Neural cell (in vitro differentiated cells): ENCODE results near the gene DSG4. TPM values are rescaled to one million over a fixed set of nuclear protein-coding genes. Genes with fewer than 3 reads are reported as not detected.
"Not testable (repeated sequence)": the region's sequence is repeated elsewhere in the genome, so short reads cannot be mapped to it uniquely, and the experiment has no call there.

ENCODE experiments used
- H2AFZ ChIP-seq: fragments of 200-600, 300-800 bp; sonication (generic), shearing (Covaris generic); 2 replicates; pipeline ENCODE4 v1.6.0; 2014; ENCODE audit warnings: low read depth, mild to moderate bottlenecking, antibody characterized with exemption, low read length, moderate library complexity
- H3F3A ChIP-seq: fragments of 200-600 bp; shearing (Covaris generic); 2 replicates; pipeline ENCODE4 v1.6.1; 2016; ENCODE audit warnings: mild to moderate bottlenecking, moderate library complexity, mixed read lengths, antibody characterized with exemption, low read length; ENCODE audit not compliant: insufficient read depth, poor library complexity, severe bottlenecking
- H3K27ac ChIP-seq: fragments of 200-600, 300-800 bp; sonication (generic), shearing (Covaris generic); 2 replicates; pipeline ENCODE4 v1.5.1; 2014; ENCODE audit warnings: mild to moderate bottlenecking, low read length, moderate library complexity
- H3K27me3 ChIP-seq: fragments of 300-800, 200-600 bp; sonication (generic), shearing (Covaris generic); 2 replicates; pipeline ENCODE4 v1.6.0; 2014; ENCODE audit warnings: mild to moderate bottlenecking, low read depth, low read length, moderate library complexity; ENCODE audit not compliant: insufficient read depth
- H3K36me3 ChIP-seq: fragments of 300-800, 200-600 bp; sonication (generic), shearing (Covaris generic); 2 replicates; pipeline ENCODE4 v1.5.1; 2014; ENCODE audit warnings: mild to moderate bottlenecking, antibody characterized with exemption, low read length, moderate library complexity; ENCODE audit not compliant: insufficient read depth
- H3K4me2 ChIP-seq: fragments of 300-800, 200-600 bp; sonication (generic), shearing (Covaris generic); 2 replicates; pipeline ENCODE4 v1.6.0; 2014; ENCODE audit warnings: mild to moderate bottlenecking, low read length
- H3K4me3 ChIP-seq: fragments of 300-800, 200-600 bp; sonication (generic), shearing (Covaris generic); 2 replicates; pipeline ENCODE4 v1.5.1; 2014; ENCODE audit warnings: mild to moderate bottlenecking, low read length, moderate library complexity
- H3K79me2 ChIP-seq: fragments of 200-600 bp; shearing (Covaris generic); replicated peaks from 2 replicates; pipeline ENCODE4 v1.6.0; 2014; ENCODE audit warnings: mild to moderate bottlenecking, low read length, moderate library complexity; ENCODE audit not compliant: insufficient read depth
- H3K9ac ChIP-seq: fragments of 300-800, 200-600 bp; sonication (generic), shearing (Covaris generic); 2 replicates; pipeline ENCODE4 v1.6.1; 2016; ENCODE audit warnings: mild to moderate bottlenecking, low read length, mixed read lengths
- H3K9me2 ChIP-seq: fragments of 200-600 bp; shearing (Covaris generic); 2 replicates; pipeline ENCODE4 v1.6.1; 2016; ENCODE audit warnings: mild to moderate bottlenecking, low read length, mixed read lengths; ENCODE audit not compliant: insufficient read depth
- H3K9me3 ChIP-seq: fragments of 200-600, 300-800 bp; sonication (generic), shearing (Covaris generic); 2 replicates; pipeline ENCODE4 v1.6.1; 2016; ENCODE audit warnings: mild to moderate bottlenecking, mixed run types, low read length, moderate library complexity, mixed read lengths
- H4K20me1 ChIP-seq: fragments of 200-600 bp; shearing (Covaris generic); 2 replicates; pipeline ENCODE4 v1.6.1; 2016; ENCODE audit warnings: mild to moderate bottlenecking, mixed run types; ENCODE audit not compliant: insufficient read depth
- EP300 ChIP-seq: fragments of 450-650 bp; conservative IDR thresholded peaks from 2 replicates; pipeline ENCODE4 v1.6.1; 2014; ENCODE audit warnings: antibody characterized with exemption, mild to moderate bottlenecking, moderate library complexity; ENCODE audit not compliant: poor library complexity, severe bottlenecking
- EZH2 ChIP-seq: fragments of 200-600, 300-800 bp; shearing (Covaris generic), sonication (generic); IDR thresholded peaks from 2 replicates; pipeline ENCODE4 v1.6.1; 2014; ENCODE audit warnings: antibody characterized with exemption, low read length, borderline replicate concordance, mild to moderate bottlenecking; ENCODE audit not compliant: insufficient read depth, poor library complexity, severe bottlenecking
- MXI1 ChIP-seq: fragments of 450-650 bp; conservative IDR thresholded peaks from 2 replicates; pipeline ENCODE4 v1.6.1; 2014; ENCODE audit warnings: antibody characterized with exemption, mild to moderate bottlenecking; ENCODE audit not compliant: poor library complexity, severe bottlenecking
- POLR2AphosphoS5 ChIP-seq: IDR thresholded peaks from 2 replicates; pipeline ENCODE4 v1.6.1; 2012
- RAD21 ChIP-seq: fragments of 450-650 bp; conservative IDR thresholded peaks from 2 replicates; pipeline ENCODE4 v1.6.1; 2014; ENCODE audit warnings: antibody characterized with exemption, mild to moderate bottlenecking, moderate library complexity
- SMC3 ChIP-seq: fragments of 450-650 bp; conservative IDR thresholded peaks from 2 replicates; pipeline ENCODE4 v1.6.1; 2014; ENCODE audit warnings: antibody characterized with exemption, mild to moderate bottlenecking, moderate library complexity; ENCODE audit not compliant: poor library complexity
- TAF1 ChIP-seq: IDR thresholded peaks from 2 replicates; pipeline ENCODE4 v1.6.1; 2012; ENCODE audit warnings: low read depth
- polyA plus RNA-seq: library from polyadenylated mRNA; depleted of rRNA; stranded (reverse); fragments of >200 nt; gene quantifications from 2 replicates; pipeline ENCODE4 v1.2.3, GENCODE V29; 2014
- TF ChIP-seq, protein P1 (sequence below): fragments of 450-650 bp; IDR thresholded peaks from 2 replicates; pipeline ENCODE4 v1.5.1; 2014; ENCODE audit warnings: antibody characterized with exemption, mild to moderate bottlenecking, moderate library complexity; ENCODE audit not compliant: poor library complexity, severe bottlenecking
- TF ChIP-seq, protein P2 (sequence below): IDR thresholded peaks from 2 replicates; pipeline ENCODE4 v1.6.1; 2012; ENCODE audit warnings: borderline replicate concordance

The DSG4 gene
- polyA plus RNA-seq, 1 donor from 2014 or later: not detected

DNA sequence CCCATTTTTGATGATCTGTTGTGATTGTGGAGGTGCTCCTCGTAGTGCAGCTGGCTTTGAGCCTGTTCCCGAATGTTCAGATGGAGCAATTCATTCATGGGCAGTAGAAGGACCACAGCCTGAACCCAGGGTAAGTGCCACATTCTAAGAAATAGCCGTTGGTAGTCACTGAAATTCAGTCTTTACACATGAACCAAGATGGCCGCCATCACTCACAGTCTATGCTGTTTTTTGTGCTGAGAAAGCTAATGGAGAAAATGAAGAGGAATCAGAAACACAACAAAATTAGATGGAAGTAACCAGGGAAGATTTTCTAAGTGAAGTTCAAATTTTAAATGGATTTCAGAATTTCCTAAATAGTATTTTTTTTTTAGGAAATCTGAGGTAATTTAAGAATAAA is 33.1 kb upstream of the DSG4 start:
- Histone ChIP-seq H3K9me3 (no peaks in the 10 kb centered on the region), H4K20me1 (no peaks in the 10 kb centered on the region), H3K79me2 (no peaks in the 10 kb centered on the region), H3K36me3 (no peaks in the 10 kb centered on the region), H3K4me2 (no peak overlapping the region), H3F3A (no peaks in the 10 kb centered on the region), H3K9me2 (no peaks in the 10 kb centered on the region), H2AFZ (no peak overlapping the region), H3K9ac (no peak overlapping the region), H3K27me3 (no peaks in the 10 kb centered on the region), H3K4me3 (no peak overlapping the region), H3K27ac (no peak overlapping the region)
- TF ChIP-seq POLR2AphosphoS5: no peak
- no peak for TF ChIP-seq RAD21
- TF ChIP-seq TAF1: no peak
- TF ChIP-seq, protein P1, sequence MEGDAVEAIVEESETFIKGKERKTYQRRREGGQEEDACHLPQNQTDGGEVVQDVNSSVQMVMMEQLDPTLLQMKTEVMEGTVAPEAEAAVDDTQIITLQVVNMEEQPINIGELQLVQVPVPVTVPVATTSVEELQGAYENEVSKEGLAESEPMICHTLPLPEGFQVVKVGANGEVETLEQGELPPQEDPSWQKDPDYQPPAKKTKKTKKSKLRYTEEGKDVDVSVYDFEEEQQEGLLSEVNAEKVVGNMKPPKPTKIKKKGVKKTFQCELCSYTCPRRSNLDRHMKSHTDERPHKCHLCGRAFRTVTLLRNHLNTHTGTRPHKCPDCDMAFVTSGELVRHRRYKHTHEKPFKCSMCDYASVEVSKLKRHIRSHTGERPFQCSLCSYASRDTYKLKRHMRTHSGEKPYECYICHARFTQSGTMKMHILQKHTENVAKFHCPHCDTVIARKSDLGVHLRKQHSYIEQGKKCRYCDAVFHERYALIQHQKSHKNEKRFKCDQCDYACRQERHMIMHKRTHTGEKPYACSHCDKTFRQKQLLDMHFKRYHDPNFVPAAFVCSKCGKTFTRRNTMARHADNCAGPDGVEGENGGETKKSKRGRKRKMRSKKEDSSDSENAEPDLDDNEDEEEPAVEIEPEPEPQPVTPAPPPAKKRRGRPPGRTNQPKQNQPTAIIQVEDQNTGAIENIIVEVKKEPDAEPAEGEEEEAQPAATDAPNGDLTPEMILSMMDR: no peak
- no peak for TF ChIP-seq SMC3
- no peak for TF ChIP-seq MXI1
- TF ChIP-seq, protein P2, sequence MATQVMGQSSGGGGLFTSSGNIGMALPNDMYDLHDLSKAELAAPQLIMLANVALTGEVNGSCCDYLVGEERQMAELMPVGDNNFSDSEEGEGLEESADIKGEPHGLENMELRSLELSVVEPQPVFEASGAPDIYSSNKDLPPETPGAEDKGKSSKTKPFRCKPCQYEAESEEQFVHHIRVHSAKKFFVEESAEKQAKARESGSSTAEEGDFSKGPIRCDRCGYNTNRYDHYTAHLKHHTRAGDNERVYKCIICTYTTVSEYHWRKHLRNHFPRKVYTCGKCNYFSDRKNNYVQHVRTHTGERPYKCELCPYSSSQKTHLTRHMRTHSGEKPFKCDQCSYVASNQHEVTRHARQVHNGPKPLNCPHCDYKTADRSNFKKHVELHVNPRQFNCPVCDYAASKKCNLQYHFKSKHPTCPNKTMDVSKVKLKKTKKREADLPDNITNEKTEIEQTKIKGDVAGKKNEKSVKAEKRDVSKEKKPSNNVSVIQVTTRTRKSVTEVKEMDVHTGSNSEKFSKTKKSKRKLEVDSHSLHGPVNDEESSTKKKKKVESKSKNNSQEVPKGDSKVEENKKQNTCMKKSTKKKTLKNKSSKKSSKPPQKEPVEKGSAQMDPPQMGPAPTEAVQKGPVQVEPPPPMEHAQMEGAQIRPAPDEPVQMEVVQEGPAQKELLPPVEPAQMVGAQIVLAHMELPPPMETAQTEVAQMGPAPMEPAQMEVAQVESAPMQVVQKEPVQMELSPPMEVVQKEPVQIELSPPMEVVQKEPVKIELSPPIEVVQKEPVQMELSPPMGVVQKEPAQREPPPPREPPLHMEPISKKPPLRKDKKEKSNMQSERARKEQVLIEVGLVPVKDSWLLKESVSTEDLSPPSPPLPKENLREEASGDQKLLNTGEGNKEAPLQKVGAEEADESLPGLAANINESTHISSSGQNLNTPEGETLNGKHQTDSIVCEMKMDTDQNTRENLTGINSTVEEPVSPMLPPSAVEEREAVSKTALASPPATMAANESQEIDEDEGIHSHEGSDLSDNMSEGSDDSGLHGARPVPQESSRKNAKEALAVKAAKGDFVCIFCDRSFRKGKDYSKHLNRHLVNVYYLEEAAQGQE: no peak

DNA sequence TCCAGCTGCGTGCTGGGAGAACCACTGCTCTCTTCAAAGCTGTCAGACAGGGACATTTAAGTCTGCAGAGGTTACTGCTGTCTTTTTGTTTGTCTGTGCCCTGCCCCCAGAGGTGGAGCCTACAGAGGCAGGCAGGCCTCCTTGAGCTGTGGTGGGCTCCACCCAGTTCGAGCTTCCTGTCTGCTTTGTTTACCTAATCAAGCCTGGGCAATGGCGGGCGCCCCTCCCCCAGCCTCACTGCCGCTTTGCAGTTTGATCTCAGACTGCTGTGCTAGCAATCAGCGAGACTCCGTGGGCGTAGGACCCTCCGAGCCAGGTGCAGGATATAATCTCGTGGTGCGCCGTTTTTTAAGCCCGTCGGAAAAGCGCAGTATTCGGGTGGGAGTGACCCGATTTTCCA is 23.2 kb upstream of the DSG4 start:
- H3K27me3 ChIP-seq, H3K27ac ChIP-seq, H3K79me2 ChIP-seq, H3K4me3 ChIP-seq, H2AFZ ChIP-seq, H3K4me2 ChIP-seq, H4K20me1 ChIP-seq, H3K36me3 ChIP-seq, H3F3A ChIP-seq, H3K9me2 ChIP-seq, H3K9me3 ChIP-seq, H3K9ac ChIP-seq: not testable (repeated sequence)

DNA sequence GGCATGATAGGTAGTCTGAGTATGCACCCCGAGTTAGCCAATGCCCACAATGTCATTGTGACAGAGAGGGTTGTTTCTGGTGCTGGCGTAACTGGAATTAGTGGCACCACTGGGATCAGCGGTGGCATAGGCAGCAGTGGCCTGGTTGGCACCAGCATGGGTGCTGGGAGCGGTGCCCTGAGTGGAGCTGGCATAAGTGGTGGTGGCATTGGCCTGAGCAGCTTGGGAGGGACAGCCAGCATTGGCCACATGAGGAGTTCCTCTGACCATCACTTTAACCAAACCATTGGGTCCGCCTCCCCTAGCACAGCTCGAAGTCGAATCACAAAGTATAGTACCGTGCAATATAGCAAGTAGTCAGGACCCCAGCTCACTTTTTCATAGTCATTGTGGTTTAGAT is 21.6 kb upstream of the DSG4 start:
- Histone ChIP-seq H3K9me3 (no peaks in the 10 kb centered on the region), H3K4me2 (no peak overlapping the region), H3K36me3 (no peaks in the 10 kb centered on the region), H3K9ac (no peak overlapping the region), H2AFZ (no peak overlapping the region), H3K27ac (no peak overlapping the region), H3K4me3 (no peak overlapping the region), H4K20me1 (no peaks in the 10 kb centered on the region), H3K79me2 (no peaks in the 10 kb centered on the region), H3F3A (no peaks in the 10 kb centered on the region), H3K27me3 (no peaks in the 10 kb centered on the region), H3K9me2 (no peaks in the 10 kb centered on the region)
- TF ChIP-seq, protein P1: no peak
- TF ChIP-seq, protein P2: no peak
- no peak for TF ChIP-seq MXI1
- no peak for TF ChIP-seq EP300
- TF ChIP-seq EZH2: no peak
- no peak for TF ChIP-seq TAF1
- no peak for TF ChIP-seq POLR2AphosphoS5
- no peak for TF ChIP-seq SMC3
- TF ChIP-seq RAD21: no peak
